Heart left ventricle (tissue), 13 donors: ENCODE measurements around the gene KCTD5.

Source experiments
- CTCF ChIP-seq, 12 donors: fragments of 200-600 bp; sonication (generic) in 4 of 12; IDR thresholded peaks; one replicate each; pipeline versions ENCODE4 v1.5.0 to v1.8.0; 2018 to 2022; ENCODE audit warnings: antibody characterized with exemption in 12 of 12, mild to moderate bottlenecking in 5 of 12
- POLR2A ChIP-seq, 2 donors: fragments of 450-650 bp; IDR thresholded peaks; one replicate each; pipeline ENCODE4 v1.6.1; 2017; ENCODE audit warnings: antibody characterized with exemption in 2 of 2, mild to moderate bottlenecking in 2 of 2, moderate library complexity in 2 of 2
- donor health status: ischemic (EF 13 %, LVEDD 7.1; RV severe dilation, severe dysfunction).
- donor health status: DM: no; HTN: yes; CAD: no.
- donor health status: DM: no; HTN: no; CAD: no.
- donor health status: ischemic (EF 25% LVEDD 6.9; RV normal size, moderate dysfunction).
- donor health status: ischemic (EF 25% LVEDD 5.7; RV mildly dilated, moderate dysfunction).
- donor health status: ischemic (EF 35%, LVEDD 5.7; RV mildly dilated, moderate dysfunction).
- donor health status: nonischemic (EF 11% LVEDD 7.7; RV severe dilation, severe dysfunction).
- donor health status: DM: yes; HTN: yes; CAD: no.
- donor health status: PGD.
- donor health status: ischemic (EF 29% LVEDD 5.4; RV normal size, mild dysfunction).
- donor health status: nonischemic (EF 23%, LVEDD 6.1; RV moderate dilation, normal function).

GRCh38 chr16:2728034-2728433 lies 45.7 kb downstream of the KCTD5 start:
- TF ChIP-seq CTCF (IDR thresholded peaks at IDR 0.05) (no peak), POLR2A (IDR thresholded peaks at IDR 0.05) (no peak)
